HG03064 (cell line): ENCODE measurements around the gene HTRA2.
"Not testable (repeated sequence)": the region's sequence is repeated elsewhere in the genome, so short reads cannot be mapped to it uniquely, and the experiment has no call there.

Source experiments
- ATAC-seq: cut with Tn5 transposase; IDR thresholded peaks from one replicate; pipeline ENCODE4 v1.9.1; 2021; ENCODE audit warnings: low read depth; ENCODE audit not compliant: unreplicated experiment

HTRA2 gene

GRCh38 chr2:74529357-74530238 lies at the start of gene HTRA2, which contains the start of gene AUP1:
Gene HTRA2 (plus strand): TSS chr2:74529933. CDS start chr2:74530007, 74 bp downstream.
Gene AUP1 (minus strand): TSS chr2:74529706. CDS start chr2:74529629, 77 bp downstream.
- ATAC-seq = peak; percentile 76

GRCh38 chr2:74481431-74481830 lies 48.3 kb upstream of the HTRA2 start:
- ATAC-seq = no peak

- peak; percentile 34 for ATAC-seq
Observed at GRCh38 chr2:74481961-74482800, 47.6 kb upstream of the HTRA2 start.

GRCh38 chr2:74482801-74483674 lies 46.7 kb upstream of the HTRA2 start, which contains the start of the genes CCDC142 and TTC31:
Gene CCDC142 (minus strand): TSS chr2:74482998. CDS start chr2:74482837, 161 bp downstream.
Gene TTC31 (plus strand): TSS chr2:74483081. CDS start chr2:74483096, 15 bp downstream.
- ATAC-seq = peak; percentile 87

GRCh38 chr2:74483675-74484164 lies 46.0 kb upstream of the HTRA2 start:
- not testable (repeated sequence) for ATAC-seq

- no peak for ATAC-seq
Observed at GRCh38 chr2:74486141-74486540, 43.6 kb upstream of the HTRA2 start.

GRCh38 chr2:74488643-74489481 lies 40.9 kb upstream of the HTRA2 start:
- ATAC-seq = no peak

- ATAC-seq = no peak
Observed at GRCh38 chr2:74489906-74490305, 39.8 kb upstream of the HTRA2 start.

GRCh38 chr2:74491648-74492544 lies 37.8 kb upstream of the HTRA2 start:
- no peak for ATAC-seq

GRCh38 chr2:74493546-74493945 lies 36.2 kb upstream of the HTRA2 start:
- ATAC-seq = no peak

GRCh38 chr2:74495440-74495839 lies 34.3 kb upstream of the HTRA2 start:
- no peak for ATAC-seq

GRCh38 chr2:74496997-74497776 lies 32.5 kb upstream of the HTRA2 start:
- ATAC-seq = no peak

- ATAC-seq = no peak
Observed at GRCh38 chr2:74497777-74498499, 31.8 kb upstream of the HTRA2 start.

GRCh38 chr2:74498500-74499266 lies 31.1 kb upstream of the HTRA2 start:
- no peak for ATAC-seq

GRCh38 chr2:74499267-74499939 lies 30.3 kb upstream of the HTRA2 start, which contains the start of gene LBX2:
Gene LBX2 (minus strand): TSS chr2:74499603. CDS start chr2:74499537, 66 bp downstream.
- no peak for ATAC-seq
